WTC11 (cell line): Measurements from ENCODE around the gene FADS6. TPM values are rescaled to one million over a fixed set of nuclear protein-coding genes. Genes with fewer than 3 reads are reported as not detected.

Source experiments
- ATAC-seq: fragments of 200-7000 bp; cut with Tn5 transposase; 2 replicates; pipeline ENCODE4 v1.10.0; 2021; ENCODE audit warnings: mild to moderate bottlenecking, moderate library complexity
- CTCF ChIA-PET: fragments of 300-600 bp; sonication (Branson Sonifier 250); formaldehyde crosslinking; loops from one replicate; lab custom pipeline; 2021; ENCODE audit warnings: antibody characterized with exemption; lab: Charles Lee
- POLR2A ChIA-PET: fragments of 350-600 bp; sonication (Branson Sonifier 250); formaldehyde crosslinking; loops from one replicate; lab custom pipeline; 2021; ENCODE audit warnings: antibody characterized with exemption; lab: Charles Lee
- DNase-seq: peaks from one replicate; pipeline ENCODE4 v3.0.0; 2021; ENCODE audit warnings: low spot score
- H3K27ac Mint-ChIP-seq: 2 replicates; pipeline ENCODE4 v1.8.0; 2021; ENCODE audit warnings: mixed read lengths
- H3K27me3 Mint-ChIP-seq: 2 replicates; pipeline ENCODE4 v1.8.0; 2021; ENCODE audit warnings: low read depth, mild to moderate bottlenecking, moderate library complexity, mixed read lengths
- H3K36me3 Mint-ChIP-seq: 2 replicates; pipeline ENCODE4 v1.8.0; 2021; ENCODE audit warnings: mixed read lengths
- H3K4me1 Mint-ChIP-seq: 2 replicates; pipeline ENCODE4 v1.8.0; 2022; ENCODE audit warnings: mixed read lengths
- H3K4me3 Mint-ChIP-seq: 2 replicates; pipeline ENCODE4 v1.8.0; 2021; ENCODE audit warnings: mild to moderate bottlenecking, moderate library complexity, mixed read lengths
- H3K9me3 Mint-ChIP-seq: 2 replicates; pipeline ENCODE4 v1.8.0; 2021; ENCODE audit warnings: mixed read lengths
- CREM ChIP-seq: sonication (generic); formaldehyde crosslinking; IDR thresholded peaks from 2 replicates; pipeline ENCODE4 v1.8.1; 2022; ENCODE audit warnings: mild to moderate bottlenecking, missing genetic modification reagents, moderate library complexity
- E2F4 ChIP-seq: sonication (generic); formaldehyde crosslinking; IDR thresholded peaks from 2 replicates; pipeline ENCODE4 v1.8.1; 2022; ENCODE audit warnings: low read depth, mild to moderate bottlenecking, moderate library complexity, missing genetic modification reagents, borderline replicate concordance
- GRHL2 ChIP-seq: fragments of 250-450 bp; sonication (Bioruptor Pico); IDR thresholded peaks from 2 replicates; pipeline ENCODE4 v1.8.0; 2022; ENCODE audit warnings: mild to moderate bottlenecking, moderate library complexity; ENCODE audit not compliant: insufficient replicate concordance, severe bottlenecking
- JUN ChIP-seq: sonication (generic); formaldehyde crosslinking; IDR thresholded peaks from 2 replicates; pipeline ENCODE4 v1.8.0; 2023; ENCODE audit warnings: mild to moderate bottlenecking, missing genetic modification reagents
- KAT7 ChIP-seq: sonication (generic); formaldehyde crosslinking; IDR thresholded peaks from 2 replicates; pipeline ENCODE4 v1.8.1; 2023; ENCODE audit warnings: missing genetic modification reagents, mild to moderate bottlenecking, borderline replicate concordance
- NFATC4 ChIP-seq: fragments of 250-450 bp; sonication (Bioruptor Pico); IDR thresholded peaks from 2 replicates; pipeline ENCODE4 v1.9.0; 2021; ENCODE audit warnings: mild to moderate bottlenecking
- NR1H2 ChIP-seq: sonication (generic); formaldehyde crosslinking; IDR thresholded peaks from 2 replicates; pipeline ENCODE4 v1.9.0; 2021; ENCODE audit warnings: mild to moderate bottlenecking, moderate library complexity, missing genetic modification reagents
- NR2C2 ChIP-seq: sonication (generic); formaldehyde crosslinking; IDR thresholded peaks from 2 replicates; pipeline ENCODE4 v1.8.0; 2022; ENCODE audit warnings: mild to moderate bottlenecking, missing genetic modification reagents
- RORB ChIP-seq: fragments of 250-450 bp; sonication (Bioruptor Pico); IDR thresholded peaks from 2 replicates; pipeline ENCODE4 v1.9.0; 2021; ENCODE audit warnings: mild to moderate bottlenecking
- ZNF219 ChIP-seq: sonication (generic); formaldehyde crosslinking; IDR thresholded peaks from 2 replicates; pipeline ENCODE4 v1.8.0; 2023; ENCODE audit warnings: missing genetic modification reagents, mild to moderate bottlenecking, borderline replicate concordance
- ZNF671 ChIP-seq: fragments of 250-450 bp; sonication (Bioruptor Pico); IDR thresholded peaks from 2 replicates; pipeline ENCODE4 v1.8.0; 2021; ENCODE audit warnings: mild to moderate bottlenecking
- total RNA-seq: library from RNA; stranded (reverse); gene quantifications from 3 replicates; pipeline ENCODE4 v1.2.3, GENCODE V29; 2021
- TF ChIP-seq, protein P1 (sequence below): sonication (generic); formaldehyde crosslinking; IDR thresholded peaks from 2 replicates; pipeline ENCODE4 v1.8.0; 2022; ENCODE audit warnings: mild to moderate bottlenecking, missing genetic modification reagents
- TF ChIP-seq, protein P2 (sequence below): sonication (generic); formaldehyde crosslinking; IDR thresholded peaks from 2 replicates; pipeline ENCODE4 v1.8.1; 2022; ENCODE audit warnings: mild to moderate bottlenecking, moderate library complexity, missing genetic modification reagents
- TF ChIP-seq, protein P3 (sequence below): sonication (generic); formaldehyde crosslinking; IDR thresholded peaks from 2 replicates; pipeline ENCODE4 v1.8.0; 2022; ENCODE audit warnings: missing genetic modification reagents
- TF ChIP-seq, protein P4 (sequence below): sonication (generic); formaldehyde crosslinking; IDR thresholded peaks from 2 replicates; pipeline ENCODE4 v1.8.0; 2022; ENCODE audit warnings: mild to moderate bottlenecking, missing genetic modification reagents
- TF ChIP-seq, protein P5 (sequence below): fragments of 200-600 bp; IDR thresholded peaks from 2 replicates; pipeline ENCODE4 v1.8.0; 2022; ENCODE audit warnings: antibody characterized with exemption
- TF ChIP-seq, protein P6 (sequence below): sonication (generic); formaldehyde crosslinking; IDR thresholded peaks from 2 replicates; pipeline ENCODE4 v1.8.0; 2022; ENCODE audit warnings: mild to moderate bottlenecking, missing genetic modification reagents

FADS6 gene
- total RNA-seq, 1 experiment from 2014 or later: 1.2 TPM

GRCh38 chr17:74938194-74938950 is 44.9 kb upstream of the FADS6 start:
- Mint-ChIP-seq H3K9me3 (no peaks in the 10 kb centered on the region), H3K27me3 (peaks cover 68% of the 10 kb centered on the region), H3K36me3 (no peaks in the 10 kb centered on the region), H3K4me1 (peaks cover 4% of the 10 kb centered on the region), H3K4me3 (no peak overlapping the region), H3K27ac (no peak overlapping the region)
- ChIA-PET CTCF (interaction anchor here (0.9 to 3.8 kb wide), 8 partner anchors 14 to 73 kb away, joined by 3 to 24 read pairs (median 9); partner anchors contain the start of genes OTOP2 and USH1G), POLR2A (no interaction called here)
- DNase-seq: no peak
- no peak for TF ChIP-seq CREM (CRISPR knock-in tag)
- TF ChIP-seq, protein P1, sequence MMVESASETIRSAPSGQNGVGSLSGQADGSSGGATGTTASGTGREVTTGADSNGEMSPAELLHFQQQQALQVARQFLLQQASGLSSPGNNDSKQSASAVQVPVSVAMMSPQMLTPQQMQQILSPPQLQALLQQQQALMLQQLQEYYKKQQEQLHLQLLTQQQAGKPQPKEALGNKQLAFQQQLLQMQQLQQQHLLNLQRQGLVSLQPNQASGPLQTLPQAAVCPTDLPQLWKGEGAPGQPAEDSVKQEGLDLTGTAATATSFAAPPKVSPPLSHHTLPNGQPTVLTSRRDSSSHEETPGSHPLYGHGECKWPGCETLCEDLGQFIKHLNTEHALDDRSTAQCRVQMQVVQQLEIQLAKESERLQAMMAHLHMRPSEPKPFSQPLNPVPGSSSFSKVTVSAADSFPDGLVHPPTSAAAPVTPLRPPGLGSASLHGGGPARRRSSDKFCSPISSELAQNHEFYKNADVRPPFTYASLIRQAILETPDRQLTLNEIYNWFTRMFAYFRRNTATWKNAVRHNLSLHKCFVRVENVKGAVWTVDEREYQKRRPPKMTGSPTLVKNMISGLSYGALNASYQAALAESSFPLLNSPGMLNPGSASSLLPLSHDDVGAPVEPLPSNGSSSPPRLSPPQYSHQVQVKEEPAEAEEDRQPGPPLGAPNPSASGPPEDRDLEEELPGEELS (CRISPR knock-in tag): no peak
- no peak for TF ChIP-seq RORB (CRISPR knock-in tag)
- TF ChIP-seq, protein P2, sequence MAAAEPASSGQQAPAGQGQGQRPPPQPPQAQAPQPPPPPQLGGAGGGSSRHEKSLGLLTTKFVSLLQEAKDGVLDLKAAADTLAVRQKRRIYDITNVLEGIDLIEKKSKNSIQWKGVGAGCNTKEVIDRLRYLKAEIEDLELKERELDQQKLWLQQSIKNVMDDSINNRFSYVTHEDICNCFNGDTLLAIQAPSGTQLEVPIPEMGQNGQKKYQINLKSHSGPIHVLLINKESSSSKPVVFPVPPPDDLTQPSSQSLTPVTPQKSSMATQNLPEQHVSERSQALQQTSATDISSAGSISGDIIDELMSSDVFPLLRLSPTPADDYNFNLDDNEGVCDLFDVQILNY (CRISPR knock-in tag): no peak
- TF ChIP-seq ZNF671: no peak
- TF ChIP-seq KAT7 (CRISPR knock-in tag): no peak
- TF ChIP-seq NFATC4: no peak
- TF ChIP-seq, all 79 proteins: peak for 0
- ATAC-seq: no peak

GRCh38 chr17:74937064-74938051 is 43.9 kb upstream of the FADS6 start:
- DNase-seq (no peak), ATAC-seq (no peak)
- Mint-ChIP-seq H3K4me3 (no peak overlapping the region), H3K27ac (no peak overlapping the region), H3K27me3 (peaks cover 77% of the 10 kb centered on the region)
- POLR2A ChIA-PET: interaction anchor here (0.6 kb wide), 1 partner anchor 24 kb away, joined by 3 read pairs; no protein-coding TSS in a partner anchor
- no peak for TF ChIP-seq NR1H2 (CRISPR knock-in tag)
- TF ChIP-seq JUN (CRISPR knock-in tag): 0 out of 2 replicates have a peak, but pooled peaks have one; percentile 29
- TF ChIP-seq, all 79 proteins: peak for 1
- Mint-ChIP-seq H3K36me3 (no peaks in the 10 kb centered on the region), H3K4me1 (peaks cover 2% of the 10 kb centered on the region; the same call in 1 of the 2 replicates), H3K9me3 (no peaks in the 10 kb centered on the region)
- CTCF ChIA-PET: interaction anchor here (1.0 to 3.8 kb wide), 8 partner anchors 13 to 72 kb away, joined by 3 to 24 read pairs (median 8); partner anchors contain the start of gene OTOP2

- CTCF ChIA-PET: interaction anchor here (1.3 to 3.8 kb wide), 7 partner anchors 13 to 25 kb away, joined by 3 to 24 read pairs (median 12); partner anchors contain the start of gene OTOP2
- Mint-ChIP-seq H3K9me3 (no peaks in the 10 kb centered on the region), H3K36me3 (no peaks in the 10 kb centered on the region), H3K4me1 (peaks cover 2% of the 10 kb centered on the region; the same call in 1 of the 2 replicates), H3K27me3 (peaks cover 80% of the 10 kb centered on the region), H3K4me3 (peak overlapping the region; percentile 39), H3K27ac (no peak overlapping the region)
- DNase-seq (no peak), ATAC-seq (no peak)
- POLR2A ChIA-PET: no interaction called here
- TF ChIP-seq GRHL2 (CRISPR knock-in tag) (no peak), E2F4 (CRISPR knock-in tag) (no peak), ZNF219 (no peak), NR2C2 (CRISPR knock-in tag) (no peak)
- TF ChIP-seq, protein P3, sequence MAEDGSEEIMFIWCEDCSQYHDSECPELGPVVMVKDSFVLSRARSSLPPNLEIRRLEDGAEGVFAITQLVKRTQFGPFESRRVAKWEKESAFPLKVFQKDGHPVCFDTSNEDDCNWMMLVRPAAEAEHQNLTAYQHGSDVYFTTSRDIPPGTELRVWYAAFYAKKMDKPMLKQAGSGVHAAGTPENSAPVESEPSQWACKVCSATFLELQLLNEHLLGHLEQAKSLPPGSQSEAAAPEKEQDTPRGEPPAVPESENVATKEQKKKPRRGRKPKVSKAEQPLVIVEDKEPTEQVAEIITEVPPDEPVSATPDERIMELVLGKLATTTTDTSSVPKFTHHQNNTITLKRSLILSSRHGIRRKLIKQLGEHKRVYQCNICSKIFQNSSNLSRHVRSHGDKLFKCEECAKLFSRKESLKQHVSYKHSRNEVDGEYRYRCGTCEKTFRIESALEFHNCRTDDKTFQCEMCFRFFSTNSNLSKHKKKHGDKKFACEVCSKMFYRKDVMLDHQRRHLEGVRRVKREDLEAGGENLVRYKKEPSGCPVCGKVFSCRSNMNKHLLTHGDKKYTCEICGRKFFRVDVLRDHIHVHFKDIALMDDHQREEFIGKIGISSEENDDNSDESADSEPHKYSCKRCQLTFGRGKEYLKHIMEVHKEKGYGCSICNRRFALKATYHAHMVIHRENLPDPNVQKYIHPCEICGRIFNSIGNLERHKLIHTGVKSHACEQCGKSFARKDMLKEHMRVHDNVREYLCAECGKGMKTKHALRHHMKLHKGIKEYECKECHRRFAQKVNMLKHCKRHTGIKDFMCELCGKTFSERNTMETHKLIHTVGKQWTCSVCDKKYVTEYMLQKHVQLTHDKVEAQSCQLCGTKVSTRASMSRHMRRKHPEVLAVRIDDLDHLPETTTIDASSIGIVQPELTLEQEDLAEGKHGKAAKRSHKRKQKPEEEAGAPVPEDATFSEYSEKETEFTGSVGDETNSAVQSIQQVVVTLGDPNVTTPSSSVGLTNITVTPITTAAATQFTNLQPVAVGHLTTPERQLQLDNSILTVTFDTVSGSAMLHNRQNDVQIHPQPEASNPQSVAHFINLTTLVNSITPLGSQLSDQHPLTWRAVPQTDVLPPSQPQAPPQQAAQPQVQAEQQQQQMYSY (CRISPR knock-in tag): no peak
- TF ChIP-seq, protein P4, sequence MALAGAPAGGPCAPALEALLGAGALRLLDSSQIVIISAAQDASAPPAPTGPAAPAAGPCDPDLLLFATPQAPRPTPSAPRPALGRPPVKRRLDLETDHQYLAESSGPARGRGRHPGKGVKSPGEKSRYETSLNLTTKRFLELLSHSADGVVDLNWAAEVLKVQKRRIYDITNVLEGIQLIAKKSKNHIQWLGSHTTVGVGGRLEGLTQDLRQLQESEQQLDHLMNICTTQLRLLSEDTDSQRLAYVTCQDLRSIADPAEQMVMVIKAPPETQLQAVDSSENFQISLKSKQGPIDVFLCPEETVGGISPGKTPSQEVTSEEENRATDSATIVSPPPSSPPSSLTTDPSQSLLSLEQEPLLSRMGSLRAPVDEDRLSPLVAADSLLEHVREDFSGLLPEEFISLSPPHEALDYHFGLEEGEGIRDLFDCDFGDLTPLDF (CRISPR knock-in tag): no peak
- TF ChIP-seq, protein P5, sequence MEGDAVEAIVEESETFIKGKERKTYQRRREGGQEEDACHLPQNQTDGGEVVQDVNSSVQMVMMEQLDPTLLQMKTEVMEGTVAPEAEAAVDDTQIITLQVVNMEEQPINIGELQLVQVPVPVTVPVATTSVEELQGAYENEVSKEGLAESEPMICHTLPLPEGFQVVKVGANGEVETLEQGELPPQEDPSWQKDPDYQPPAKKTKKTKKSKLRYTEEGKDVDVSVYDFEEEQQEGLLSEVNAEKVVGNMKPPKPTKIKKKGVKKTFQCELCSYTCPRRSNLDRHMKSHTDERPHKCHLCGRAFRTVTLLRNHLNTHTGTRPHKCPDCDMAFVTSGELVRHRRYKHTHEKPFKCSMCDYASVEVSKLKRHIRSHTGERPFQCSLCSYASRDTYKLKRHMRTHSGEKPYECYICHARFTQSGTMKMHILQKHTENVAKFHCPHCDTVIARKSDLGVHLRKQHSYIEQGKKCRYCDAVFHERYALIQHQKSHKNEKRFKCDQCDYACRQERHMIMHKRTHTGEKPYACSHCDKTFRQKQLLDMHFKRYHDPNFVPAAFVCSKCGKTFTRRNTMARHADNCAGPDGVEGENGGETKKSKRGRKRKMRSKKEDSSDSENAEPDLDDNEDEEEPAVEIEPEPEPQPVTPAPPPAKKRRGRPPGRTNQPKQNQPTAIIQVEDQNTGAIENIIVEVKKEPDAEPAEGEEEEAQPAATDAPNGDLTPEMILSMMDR: no peak
- TF ChIP-seq, protein P6, sequence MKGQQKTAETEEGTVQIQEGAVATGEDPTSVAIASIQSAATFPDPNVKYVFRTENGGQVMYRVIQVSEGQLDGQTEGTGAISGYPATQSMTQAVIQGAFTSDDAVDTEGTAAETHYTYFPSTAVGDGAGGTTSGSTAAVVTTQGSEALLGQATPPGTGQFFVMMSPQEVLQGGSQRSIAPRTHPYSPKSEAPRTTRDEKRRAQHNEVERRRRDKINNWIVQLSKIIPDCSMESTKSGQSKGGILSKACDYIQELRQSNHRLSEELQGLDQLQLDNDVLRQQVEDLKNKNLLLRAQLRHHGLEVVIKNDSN (CRISPR knock-in tag): no peak
Measured at GRCh38 chr17:74936470-74936799, 43.0 kb upstream of the FADS6 start.
